ENCODE results near the gene GALNT7.

DNA sequence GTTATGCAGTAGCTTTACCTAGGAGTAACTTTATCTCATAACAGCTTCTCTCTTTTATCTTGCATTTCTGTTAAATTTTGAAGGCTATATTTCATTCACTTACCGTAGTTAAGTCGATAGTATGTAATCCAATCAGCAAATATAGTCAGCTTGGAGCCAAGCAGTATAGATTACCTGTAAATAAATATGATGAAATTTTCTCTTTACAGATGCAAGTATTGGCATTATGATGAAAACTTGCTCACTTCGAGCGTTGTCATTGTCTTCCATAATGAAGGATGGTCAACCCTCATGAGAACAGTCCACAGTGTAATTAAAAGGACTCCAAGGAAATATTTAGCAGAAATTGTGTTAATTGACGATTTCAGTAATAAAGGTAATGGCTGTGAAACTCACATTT is 123.3 kb downstream of the GALNT7 start:
- no peak for TF ChIP-seq TAF1 (IDR thresholded peaks at IDR 0.05; ENCODE audit: borderline replicate concordance, insufficient read depth, low read length)
- TF ChIP-seq FOXP2 (optimal IDR thresholded peaks at IDR 0.05; ENCODE audit: borderline replicate concordance, extremely low read depth, extremely low read length, insufficient read depth): no peak
- no peak for TF ChIP-seq SIN3A (IDR thresholded peaks at IDR 0.05; ENCODE audit: borderline replicate concordance, insufficient read depth, low read length)

All from PFSK-1 (cell line).